NB4 (cell line): ENCODE data around the gene ALPG.
"Not testable (repeated sequence)": the region's sequence is repeated elsewhere in the genome, so short reads cannot be mapped to it uniquely, and the experiment has no call there.

Experiments
- DNase-seq: peaks from one replicate; pipeline ENCODE4 v3.0.0; 2010; ENCODE audit warnings: low read depth
- H3K4me3 ChIP-seq: one replicate; pipeline ENCODE4 v1.5.1; 2011; ENCODE audit warnings: mild to moderate bottlenecking, low read depth, low read length, moderate library complexity
- MYC ChIP-seq: IDR thresholded peaks from 2 replicates; pipeline ENCODE4 v1.6.1; 2011; ENCODE audit warnings: low read depth, low read length
- POLR2A ChIP-seq: IDR thresholded peaks from 2 replicates; pipeline ENCODE4 v1.6.1; 2011; ENCODE audit warnings: mild to moderate bottlenecking; ENCODE audit not compliant: insufficient read length; ENCODE audit errors: extremely low read depth
- TF ChIP-seq, protein P1 (sequence below): IDR thresholded peaks from 2 replicates; pipeline ENCODE4 v1.6.1; 2011; ENCODE audit warnings: low read depth, low read length
- TF ChIP-seq, protein P2 (sequence below): IDR thresholded peaks from one replicate; pipeline ENCODE4 v1.5.1; 2012; ENCODE audit warnings: low read depth, low read length

Gene ALPG

GRCh38 chr2:232365621-232366321 is 40.9 kb upstream of the ALPG start:
- TF ChIP-seq MYC (no peak), POLR2A (no peak)
- TF ChIP-seq, protein P1, sequence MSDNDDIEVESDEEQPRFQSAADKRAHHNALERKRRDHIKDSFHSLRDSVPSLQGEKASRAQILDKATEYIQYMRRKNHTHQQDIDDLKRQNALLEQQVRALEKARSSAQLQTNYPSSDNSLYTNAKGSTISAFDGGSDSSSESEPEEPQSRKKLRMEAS, result no peak
- TF ChIP-seq, protein P2, sequence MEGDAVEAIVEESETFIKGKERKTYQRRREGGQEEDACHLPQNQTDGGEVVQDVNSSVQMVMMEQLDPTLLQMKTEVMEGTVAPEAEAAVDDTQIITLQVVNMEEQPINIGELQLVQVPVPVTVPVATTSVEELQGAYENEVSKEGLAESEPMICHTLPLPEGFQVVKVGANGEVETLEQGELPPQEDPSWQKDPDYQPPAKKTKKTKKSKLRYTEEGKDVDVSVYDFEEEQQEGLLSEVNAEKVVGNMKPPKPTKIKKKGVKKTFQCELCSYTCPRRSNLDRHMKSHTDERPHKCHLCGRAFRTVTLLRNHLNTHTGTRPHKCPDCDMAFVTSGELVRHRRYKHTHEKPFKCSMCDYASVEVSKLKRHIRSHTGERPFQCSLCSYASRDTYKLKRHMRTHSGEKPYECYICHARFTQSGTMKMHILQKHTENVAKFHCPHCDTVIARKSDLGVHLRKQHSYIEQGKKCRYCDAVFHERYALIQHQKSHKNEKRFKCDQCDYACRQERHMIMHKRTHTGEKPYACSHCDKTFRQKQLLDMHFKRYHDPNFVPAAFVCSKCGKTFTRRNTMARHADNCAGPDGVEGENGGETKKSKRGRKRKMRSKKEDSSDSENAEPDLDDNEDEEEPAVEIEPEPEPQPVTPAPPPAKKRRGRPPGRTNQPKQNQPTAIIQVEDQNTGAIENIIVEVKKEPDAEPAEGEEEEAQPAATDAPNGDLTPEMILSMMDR, result peak; percentile 53
- no peak overlapping the region for H3K4me3 ChIP-seq
- peak; percentile 56 for DNase-seq

DNA sequence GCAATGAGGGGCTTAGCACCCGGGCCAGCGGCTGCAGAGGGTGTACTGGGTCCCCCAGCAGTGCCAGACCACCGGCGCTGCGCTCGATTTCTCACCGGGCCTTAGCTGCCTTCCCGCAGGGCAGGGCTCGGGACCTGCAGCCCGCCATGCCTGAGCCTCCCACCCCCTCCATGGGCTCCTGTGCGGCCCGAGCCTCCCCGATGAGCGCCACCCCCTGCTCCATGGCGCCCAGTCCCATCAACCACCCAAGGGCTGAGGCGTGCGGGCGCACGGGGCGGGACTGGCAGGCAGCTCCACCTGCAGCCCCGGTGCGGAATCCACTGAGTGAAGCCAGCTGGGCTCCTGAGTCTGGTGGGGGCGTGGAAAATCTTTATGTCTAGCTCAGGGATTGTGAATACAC is 40.2 kb upstream of the ALPG start:
- H3K4me3 ChIP-seq, DNase-seq: not testable (repeated sequence)

- no peak overlapping the region for H3K4me3 ChIP-seq
- no peak for DNase-seq
- TF ChIP-seq, protein P2, result no peak
- TF ChIP-seq MYC, result no peak
- TF ChIP-seq POLR2A, result no peak
- TF ChIP-seq, protein P1, result no peak
Measured at GRCh38 chr2:232367016-232367415, 39.6 kb upstream of the ALPG start.

DNA sequence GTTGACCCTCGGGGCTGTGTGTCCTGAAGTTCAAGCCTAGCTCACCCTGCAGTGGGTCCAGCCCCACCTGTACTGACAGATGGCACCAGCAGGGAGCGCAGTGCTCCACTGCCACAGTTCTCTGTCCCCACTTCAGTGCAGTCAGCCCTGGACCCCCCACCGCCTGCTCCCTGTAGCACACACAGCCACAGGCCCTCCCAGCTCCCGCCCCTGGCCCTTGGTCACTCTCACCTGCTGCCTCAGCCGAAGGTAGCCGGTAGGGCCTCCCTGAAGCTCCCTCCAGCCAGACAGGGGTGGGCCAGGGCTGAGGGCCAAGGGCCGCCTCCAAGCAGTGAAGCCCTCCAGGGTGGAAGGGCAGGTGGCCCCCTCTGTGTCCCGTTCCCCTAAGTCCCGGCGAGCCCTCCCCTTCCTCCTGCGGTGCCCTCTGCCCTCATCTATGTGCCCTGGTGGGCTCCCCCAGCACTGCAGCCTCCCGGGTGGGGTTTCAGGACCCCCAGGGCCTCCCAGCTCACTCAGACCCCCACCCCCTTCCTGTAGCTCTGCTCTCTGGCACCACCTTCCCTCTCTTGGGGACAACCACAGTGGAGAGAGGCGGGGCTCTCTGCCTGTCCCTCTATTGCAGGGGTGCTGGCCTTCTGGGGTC is 38.9 kb upstream of the ALPG start:
- DNase-seq, result peak; percentile 48
- TF ChIP-seq MYC, result no peak
- TF ChIP-seq POLR2A, result no peak
- TF ChIP-seq, protein P2, result peak; percentile 28
- TF ChIP-seq, protein P1, result no peak
- no peak overlapping the region for H3K4me3 ChIP-seq

DNA sequence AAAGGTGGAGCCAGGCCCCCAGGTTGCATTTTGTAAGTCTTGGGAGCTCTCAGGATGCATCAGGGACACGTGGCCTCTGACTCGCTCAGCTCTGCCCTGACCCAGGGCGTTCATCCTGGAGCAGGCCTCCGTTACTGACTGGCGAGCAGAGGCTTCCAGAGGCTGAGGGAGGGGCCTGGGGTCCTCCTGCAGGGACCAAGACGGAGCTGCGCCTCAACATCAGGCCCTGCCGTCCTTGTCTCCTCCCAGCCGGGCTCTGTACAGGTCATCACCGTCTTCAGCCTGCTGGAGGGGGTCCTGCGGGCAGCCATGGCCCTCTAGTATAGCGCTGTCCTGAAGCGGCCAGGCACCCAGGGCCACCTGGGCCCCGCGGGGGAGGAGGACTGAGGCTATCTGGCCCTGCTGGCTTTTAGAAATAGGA is 38.3 kb upstream of the ALPG start:
- no peak overlapping the region for H3K4me3 ChIP-seq
- DNase-seq, result no peak
- TF ChIP-seq POLR2A (no peak), MYC (no peak)
- TF ChIP-seq, protein P2, result no peak
- TF ChIP-seq, protein P1, result no peak

DNA sequence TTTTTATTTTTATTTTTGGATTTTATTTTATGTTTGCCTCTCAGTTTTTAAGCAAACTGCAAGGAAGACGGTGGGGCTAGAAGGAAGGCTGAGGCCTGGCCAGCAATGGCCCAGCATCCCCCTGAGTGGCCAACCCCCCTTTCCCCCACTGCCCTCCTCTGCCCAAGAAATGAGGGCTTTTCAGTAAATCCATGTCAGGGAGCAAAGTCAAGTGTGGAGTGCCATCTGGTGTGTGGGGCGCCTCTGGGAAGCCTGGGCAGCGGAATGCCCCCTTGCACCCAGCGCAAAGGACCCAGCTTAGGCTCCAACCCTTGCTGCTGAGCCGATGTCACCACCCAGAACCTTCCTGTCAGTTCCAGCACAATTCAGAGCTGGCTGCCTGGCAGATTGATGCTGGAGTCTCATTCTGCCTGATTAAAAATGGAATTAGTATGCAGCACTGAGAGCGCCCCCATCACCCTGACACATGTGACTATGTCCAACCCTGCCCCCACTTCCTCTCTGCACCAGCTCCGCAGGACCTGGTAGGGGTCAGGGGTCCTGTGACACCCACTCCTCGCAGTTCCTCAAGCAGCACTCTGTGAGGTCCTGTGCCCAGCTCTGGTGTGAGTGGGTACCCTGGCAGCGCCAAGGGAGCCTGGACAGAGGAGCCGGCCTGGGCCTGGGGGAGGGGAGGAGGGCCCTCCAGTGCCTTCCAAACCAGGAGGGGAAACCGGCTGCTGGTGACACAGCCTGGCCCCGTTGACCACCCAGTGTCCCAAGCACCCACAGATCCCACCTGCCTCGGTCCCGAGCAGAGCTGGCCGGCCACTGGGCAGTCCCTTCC is 37.3 kb upstream of the ALPG start:
- H3K4me3 ChIP-seq, result no peak overlapping the region
- TF ChIP-seq MYC (no peak), POLR2A (no peak)
- TF ChIP-seq, protein P1, result no peak
- TF ChIP-seq, protein P2, result no peak
- DNase-seq, result no peak

DNA sequence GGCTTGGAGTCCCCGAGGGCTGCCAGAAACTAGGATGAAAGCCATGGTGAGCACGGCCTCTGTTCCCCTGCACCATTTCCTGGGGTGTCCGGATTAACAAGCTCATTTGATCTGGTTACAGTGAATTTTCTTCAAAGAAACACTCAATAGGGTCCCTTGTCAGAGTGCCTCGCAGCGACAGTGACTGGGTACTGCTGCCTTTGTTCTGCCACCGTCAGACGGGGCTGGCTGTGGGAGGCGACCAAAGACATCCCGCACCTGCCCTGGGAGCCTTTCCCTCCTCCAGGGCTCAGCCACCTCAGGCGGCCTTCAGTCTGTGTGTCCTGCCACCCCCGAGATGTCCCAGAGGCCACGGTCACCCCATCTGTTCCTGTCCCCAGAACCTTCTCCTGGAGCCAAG is 36.6 kb upstream of the ALPG start:
- not testable (repeated sequence) for DNase-seq, H3K4me3 ChIP-seq
